GM19372 (cell line): ENCODE results near the gene MRPS5.
"Not testable (repeated sequence)": the region's sequence is repeated elsewhere in the genome, so short reads cannot be mapped to it uniquely, and the experiment has no call there.

Experiments used
- ATAC-seq: cut with Tn5 transposase; IDR thresholded peaks from one replicate; pipeline ENCODE4 v1.9.1; 2021; ENCODE audit warnings: mild to moderate bottlenecking, low read depth, moderate library complexity; ENCODE audit not compliant: unreplicated experiment

MRPS5 gene

GRCh38 chr2:95121407-95122196, at the start of gene MRPS5:
TSS of gene MRPS5 (minus strand) at chr2:95121808. CDS start at chr2:95121791, 17 bp downstream.
- ATAC-seq: peak; percentile 88

GRCh38 chr2:95166065-95166763, 44.6 kb upstream of the MRPS5 start:
- ATAC-seq: peak; percentile 8

GRCh38 chr2:95165371-95166064, 43.9 kb upstream of the MRPS5 start, which contains the start of gene ZNF2:
TSS of gene ZNF2 (plus strand) at chr2:95165809. CDS start at chr2:95176227, 10,418 bp downstream.
- peak; percentile 92 for ATAC-seq

- peak; percentile 2 for ATAC-seq
These were observed 43.4 kb upstream of the MRPS5 start for GRCh38 chr2:95165030-95165370.

- peak; percentile 91 for ATAC-seq
These were observed 38.3 kb upstream of the MRPS5 start, which contains the start of gene ZNF514 for GRCh38 chr2:95159690-95160449. TSS of gene ZNF514 (minus strand) at chr2:95159848. CDS start at chr2:95153253, 6,595 bp downstream.

- ATAC-seq: peak; percentile 49
These were observed 37.4 kb upstream of the MRPS5 start for GRCh38 chr2:95158891-95159619.

GRCh38 chr2:95158441-95158840, 36.8 kb upstream of the MRPS5 start:
- ATAC-seq: no peak

GRCh38 chr2:95149397-95149984, 27.9 kb upstream of the MRPS5 start:
- ATAC-seq: no peak

- no peak for ATAC-seq
These were observed 22.2 kb upstream of the MRPS5 start for GRCh38 chr2:95143838-95144237.

- ATAC-seq: no peak
These were observed 17.1 kb upstream of the MRPS5 start for GRCh38 chr2:95138702-95139101.

GRCh38 chr2:95122197-95122551, 566 bp upstream of the MRPS5 start:
- peak; percentile 9 for ATAC-seq

GRCh38 chr2:95121093-95121406, 558 bp downstream of the MRPS5 start:
- no peak for ATAC-seq

- peak; percentile 96 for ATAC-seq
These were observed 6.2 kb downstream of the MRPS5 start for GRCh38 chr2:95115418-95115817.

GRCh38 chr2:95113464-95113863, 8.1 kb downstream of the MRPS5 start:
- ATAC-seq: no peak

- ATAC-seq: no peak
These were observed 11.2 kb downstream of the MRPS5 start for GRCh38 chr2:95110395-95110794.

- no peak for ATAC-seq
These were observed 12.3 kb downstream of the MRPS5 start for GRCh38 chr2:95109260-95109659.

- no peak for ATAC-seq
These were observed 15.5 kb downstream of the MRPS5 start for GRCh38 chr2:95106081-95106480.

GRCh38 chr2:95104606-95105005, 17.0 kb downstream of the MRPS5 start:
- no peak for ATAC-seq

GRCh38 chr2:95099910-95100309, 21.7 kb downstream of the MRPS5 start:
- no peak for ATAC-seq

GRCh38 chr2:95098273-95098672, 23.3 kb downstream of the MRPS5 start:
- not testable (repeated sequence) for ATAC-seq
